IgD-negative memory B cell (primary cell): ENCODE results near the gene PRKCB. TPM values are rescaled to one million over a fixed set of nuclear protein-coding genes. Genes with fewer than 3 reads are reported as not detected.
"Not testable (repeated sequence)": the region's sequence is repeated elsewhere in the genome, so short reads cannot be mapped to it uniquely, and the experiment has no call there.

Experiments used
- H3K27ac Mint-ChIP-seq, 3 donors: one replicate each; pipeline ENCODE4 v1.8.0; 2020 to 2022; ENCODE audit warnings: mild to moderate bottlenecking in 3 of 3, mixed read lengths in 3 of 3, moderate library complexity in 1 of 3
- H3K27me3 Mint-ChIP-seq: one replicate; pipeline ENCODE4 v1.8.0; 2021; ENCODE audit warnings: mixed read lengths
- H3K36me3 Mint-ChIP-seq: one replicate; pipeline ENCODE4 v1.8.0; 2020; ENCODE audit warnings: mild to moderate bottlenecking, mixed read lengths
- H3K4me1 Mint-ChIP-seq, 3 donors: one replicate each; pipeline ENCODE4 v1.8.0; 2020 to 2022; ENCODE audit warnings: mixed read lengths in 3 of 3, mild to moderate bottlenecking in 1 of 3
- H3K4me3 Mint-ChIP-seq, 4 donors: one replicate each; pipeline ENCODE4 v1.8.0; 2020 to 2022; ENCODE audit warnings: mild to moderate bottlenecking in 4 of 4, mixed read lengths in 4 of 4, moderate library complexity in 3 of 4
- H3K9me3 Mint-ChIP-seq, 3 donors: one replicate each; pipeline ENCODE4 v1.8.0; 2020 to 2021; ENCODE audit warnings: mixed read lengths in 3 of 3, mild to moderate bottlenecking in 1 of 3
- polyA plus RNA-seq: library from polyadenylated mRNA; unstranded; fragments of 300-500 nt; fragmentation: Illumina TruSeq; gene quantifications from one replicate; pipeline ENCODE4 v1.2.3, GENCODE V29; 2021

The PRKCB gene
- polyA plus RNA-seq, 1 donor from 2014 or later = 181 TPM

DNA sequence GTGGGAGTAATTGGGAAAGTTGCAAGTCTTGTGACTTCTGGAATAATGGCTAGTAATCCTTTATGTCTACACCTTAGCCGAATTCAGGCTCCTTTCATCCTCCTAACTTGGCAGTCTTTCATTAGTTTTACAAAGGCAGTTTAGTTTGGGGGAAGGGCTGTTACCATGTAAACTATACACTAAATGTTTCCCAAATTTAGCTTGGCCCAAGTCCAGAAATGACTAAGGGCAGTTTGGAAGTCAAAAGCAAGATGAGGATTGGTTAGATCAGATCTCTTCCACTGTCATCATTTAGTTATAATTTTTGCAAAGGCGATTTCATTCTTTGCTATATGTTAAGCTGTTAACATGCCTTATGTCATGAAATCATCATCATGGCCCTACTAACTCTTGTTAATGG, 304.9 kb downstream of the PRKCB start:
- H3K4me3 Mint-ChIP-seq = no peak overlapping the region
- peak overlapping the region in 2 of 3 donors; percentile 24 to 33 for H3K27ac Mint-ChIP-seq
- H3K9me3 Mint-ChIP-seq = no peaks in the 10 kb centered on the region
- H3K27me3 Mint-ChIP-seq = no peaks in the 10 kb centered on the region
- peaks cover 3 to 4% (median 4%) of the 10 kb centered on the region in 3 donors for H3K4me1 Mint-ChIP-seq
- H3K36me3 Mint-ChIP-seq = peaks cover 2% of the 10 kb centered on the region

DNA sequence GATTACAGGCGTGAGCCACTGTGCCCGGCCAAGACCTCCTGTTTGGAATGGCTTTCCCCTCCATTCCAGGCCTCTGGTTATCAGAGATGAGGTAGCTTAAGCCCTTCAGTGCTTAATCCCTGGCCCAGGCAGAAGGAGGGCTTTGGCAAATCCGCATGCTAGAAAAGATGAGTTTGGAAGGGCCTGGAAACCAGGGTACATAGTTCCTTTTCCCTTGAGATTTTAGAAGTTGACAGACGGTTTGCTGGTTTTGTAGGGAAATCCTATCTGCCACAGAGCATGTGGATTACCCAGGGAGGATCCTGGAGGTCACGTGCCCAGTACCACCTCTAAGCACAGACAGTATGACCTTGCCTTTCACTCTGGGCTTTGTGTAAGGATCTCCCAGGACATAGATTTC, 305.7 kb downstream of the PRKCB start:
- no peaks in the 10 kb centered on the region for H3K27me3 Mint-ChIP-seq
- no peak overlapping the region for H3K27ac Mint-ChIP-seq
- peaks cover 3 to 6% (median 4%) of the 10 kb centered on the region in 3 donors for H3K4me1 Mint-ChIP-seq
- peaks cover under 1% of the 10 kb centered on the region for H3K36me3 Mint-ChIP-seq
- H3K9me3 Mint-ChIP-seq = no peaks in the 10 kb centered on the region
- no peak overlapping the region for H3K4me3 Mint-ChIP-seq

DNA sequence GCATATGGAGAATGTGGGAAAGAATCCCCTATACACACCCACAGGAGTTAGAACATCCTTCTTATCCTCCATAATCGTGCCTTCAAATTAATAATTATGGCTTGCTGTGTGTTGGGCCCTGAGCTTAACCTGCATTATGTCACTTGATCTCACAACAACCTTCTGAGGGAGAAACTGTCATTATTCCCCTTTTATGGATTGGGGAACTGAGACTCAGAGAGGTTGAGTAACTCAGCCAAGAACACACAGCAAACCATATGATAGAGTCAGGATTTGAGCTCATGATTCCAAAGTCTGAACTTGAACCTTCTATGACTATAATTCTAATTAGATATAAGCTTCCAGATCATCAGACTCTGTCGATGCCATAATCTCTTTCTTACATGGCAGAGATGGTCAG, 306.1 kb downstream of the PRKCB start:
- H3K9me3 Mint-ChIP-seq = no peaks in the 10 kb centered on the region
- no peak overlapping the region for H3K4me3 Mint-ChIP-seq
- peak overlapping the region in 1 of 3 donors; percentile 69 for H3K27ac Mint-ChIP-seq
- H3K4me1 Mint-ChIP-seq = peaks cover 3 to 6% (median 4%) of the 10 kb centered on the region in 3 donors
- H3K27me3 Mint-ChIP-seq = no peaks in the 10 kb centered on the region
- no peaks in the 10 kb centered on the region for H3K36me3 Mint-ChIP-seq

DNA sequence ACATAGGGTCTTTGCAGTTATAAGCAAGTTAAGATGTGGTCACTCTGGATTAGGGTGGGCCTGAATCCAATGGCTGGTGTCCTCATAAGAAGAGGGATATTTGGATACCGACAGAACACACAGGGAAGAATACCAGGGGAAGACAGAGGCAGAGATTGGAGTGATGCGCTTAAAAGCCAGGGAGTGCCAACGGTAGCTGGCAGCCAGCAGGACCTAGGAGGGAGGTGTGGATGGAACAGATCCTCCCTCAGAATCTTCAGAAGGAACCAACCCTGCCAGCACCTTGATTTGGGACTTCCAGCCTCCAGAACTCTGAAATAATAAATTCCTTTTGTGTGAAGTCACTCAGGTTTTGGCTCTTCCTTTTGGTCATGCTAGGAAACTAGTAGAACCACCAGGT, 310.1 kb downstream of the PRKCB start:
- H3K9me3 Mint-ChIP-seq = no peaks in the 10 kb centered on the region
- no peaks in the 10 kb centered on the region for H3K27me3 Mint-ChIP-seq
- H3K27ac Mint-ChIP-seq = peak overlapping the region in 2 of 3 donors; percentile 17 to 23
- peaks cover 7% of the 10 kb centered on the region for H3K36me3 Mint-ChIP-seq
- H3K4me1 Mint-ChIP-seq = peaks cover 8 to 23% (median 18%) of the 10 kb centered on the region in 3 donors
- H3K4me3 Mint-ChIP-seq = no peak overlapping the region

DNA sequence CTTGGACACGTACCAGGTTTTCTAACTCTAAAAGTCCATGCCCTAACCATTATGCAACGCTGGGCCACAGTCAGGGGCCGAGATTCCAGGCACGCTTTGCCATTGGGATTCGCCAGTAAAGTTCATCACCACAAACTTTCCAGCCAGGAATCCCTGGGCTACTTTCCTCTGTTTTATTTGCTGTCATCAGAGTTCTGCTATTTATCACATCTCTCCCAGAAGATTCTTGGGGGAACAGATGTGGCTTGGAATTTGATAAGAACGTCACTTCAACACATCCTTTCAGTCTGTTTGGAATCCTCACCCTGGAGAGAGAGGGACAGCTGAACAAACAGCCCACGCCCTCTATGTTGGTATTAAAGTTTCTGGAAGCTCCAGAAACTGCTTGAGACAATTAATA, 310.7 kb downstream of the PRKCB start:
- peaks cover 14 to 25% (median 21%) of the 10 kb centered on the region in 3 donors for H3K4me1 Mint-ChIP-seq
- no peak overlapping the region for H3K4me3 Mint-ChIP-seq
- no peak overlapping the region for H3K27ac Mint-ChIP-seq
- no peaks in the 10 kb centered on the region for H3K9me3 Mint-ChIP-seq
- H3K36me3 Mint-ChIP-seq = peaks cover 7% of the 10 kb centered on the region
- H3K27me3 Mint-ChIP-seq = no peaks in the 10 kb centered on the region

DNA sequence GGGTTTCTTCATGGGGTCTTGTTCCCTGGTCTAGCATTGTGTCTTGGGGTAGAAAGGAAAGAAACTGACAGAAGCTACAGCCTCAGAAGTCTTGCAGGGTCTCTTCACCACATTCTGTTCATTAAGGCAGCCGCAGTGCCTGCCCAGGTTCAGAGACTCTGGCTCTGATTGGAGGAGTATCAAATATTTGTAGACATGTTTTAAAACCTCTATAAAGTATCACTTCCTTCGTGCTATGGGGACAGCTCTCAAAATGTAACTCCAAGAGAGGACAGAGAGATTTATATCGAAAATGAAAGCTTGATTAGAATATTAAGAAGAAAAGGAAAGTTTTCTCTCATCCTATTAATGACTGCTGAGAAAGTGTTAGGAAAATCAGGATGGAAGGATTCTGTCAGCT, 313.3 kb downstream of the PRKCB start:
- Mint-ChIP-seq H3K4me3 (peak overlapping the region in 2 of 4 donors; percentile 10 to 30), H3K27me3 (no peaks in the 10 kb centered on the region), H3K9me3 (no peaks in the 10 kb centered on the region), H3K36me3 (peaks cover 10% of the 10 kb centered on the region), H3K27ac (peak overlapping the region; percentile 36 to 66 (median 47)), H3K4me1 (peaks cover 15 to 25% (median 18%) of the 10 kb centered on the region in 3 donors)

DNA sequence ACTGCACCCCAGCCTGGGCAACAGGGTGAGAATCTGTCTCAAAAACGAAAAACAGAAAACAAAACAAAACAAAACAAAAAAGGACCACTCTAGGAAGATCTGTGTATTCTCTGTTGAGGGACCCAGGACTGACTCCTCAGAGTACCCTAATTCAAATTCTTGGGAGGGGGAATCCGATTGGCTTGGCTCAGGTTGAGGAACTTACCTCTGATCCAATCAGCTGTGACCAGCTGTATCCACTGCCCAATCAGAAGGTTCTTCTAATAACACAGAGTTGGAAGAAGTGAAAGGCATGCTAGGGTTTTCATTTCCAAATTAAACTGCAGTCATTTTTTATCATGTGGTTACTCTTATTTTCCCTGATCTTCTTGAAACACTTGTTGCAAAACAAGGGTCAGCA, 314.5 kb downstream of the PRKCB start:
- Mint-ChIP-seq H3K36me3 (peaks cover 10% of the 10 kb centered on the region), H3K27me3 (no peaks in the 10 kb centered on the region), H3K4me3 (no peak overlapping the region), H3K4me1 (peaks cover 15 to 21% (median 18%) of the 10 kb centered on the region in 3 donors), H3K9me3 (no peaks in the 10 kb centered on the region), H3K27ac (peak overlapping the region in 2 of 3 donors; percentile 69 to 87)

DNA sequence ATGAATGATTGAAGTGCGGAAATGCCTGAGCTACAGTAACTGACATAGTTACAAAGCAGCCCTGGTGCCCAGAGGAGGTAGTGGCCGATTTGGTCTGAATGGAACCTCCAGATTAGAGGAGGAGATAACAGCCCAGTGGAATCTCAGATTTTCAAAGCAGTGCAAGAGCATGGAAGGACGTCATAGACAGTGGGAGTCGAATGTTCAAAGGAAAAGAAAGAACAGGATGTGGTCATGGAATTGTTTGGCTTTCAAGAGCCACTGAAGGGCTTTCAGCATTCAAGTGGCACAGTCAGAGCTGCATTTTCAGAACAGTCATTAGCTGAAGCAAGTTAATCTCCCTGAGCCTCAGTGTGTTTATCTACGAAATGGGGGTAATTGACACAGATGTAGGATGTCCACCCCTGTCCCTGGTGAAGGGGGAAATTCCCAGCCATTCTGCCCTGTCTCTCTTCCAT, 315.7 kb downstream of the PRKCB start:
- Mint-ChIP-seq H3K4me3 (no peak overlapping the region), H3K4me1 (peaks cover 15 to 19% (median 18%) of the 10 kb centered on the region in 3 donors), H3K36me3 (peaks cover 13% of the 10 kb centered on the region), H3K9me3 (no peaks in the 10 kb centered on the region), H3K27ac (peak overlapping the region in 2 of 3 donors; percentile 33 to 87), H3K27me3 (no peaks in the 10 kb centered on the region)

DNA sequence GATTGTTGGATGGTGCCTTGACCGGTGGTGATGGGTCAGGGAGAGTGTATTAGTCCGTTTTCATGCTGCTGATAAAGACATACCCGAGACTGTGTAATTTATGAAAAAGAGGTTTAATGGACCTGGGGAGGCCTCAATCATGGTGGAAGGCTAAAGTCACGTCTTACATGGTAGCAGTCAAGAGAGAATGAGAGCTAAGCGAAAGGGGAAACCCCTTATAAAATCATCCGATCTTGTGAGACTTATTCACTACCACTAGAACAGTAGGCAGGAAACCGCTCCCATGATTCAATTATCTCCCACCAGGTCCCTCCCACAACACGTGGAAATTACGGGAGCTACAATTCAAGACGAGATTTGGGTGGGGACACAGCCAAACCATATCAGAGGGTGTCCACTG, 316.3 kb downstream of the PRKCB start:
- not testable (repeated sequence) for H3K9me3 Mint-ChIP-seq, H3K4me3 Mint-ChIP-seq, H3K27me3 Mint-ChIP-seq
- peaks cover 15 to 19% (median 18%) of the 10 kb centered on the region in 3 donors for H3K4me1 Mint-ChIP-seq
- peak overlapping the region in 2 of 3 donors; percentile 27 to 37 for H3K27ac Mint-ChIP-seq
- peaks cover 13% of the 10 kb centered on the region for H3K36me3 Mint-ChIP-seq

DNA sequence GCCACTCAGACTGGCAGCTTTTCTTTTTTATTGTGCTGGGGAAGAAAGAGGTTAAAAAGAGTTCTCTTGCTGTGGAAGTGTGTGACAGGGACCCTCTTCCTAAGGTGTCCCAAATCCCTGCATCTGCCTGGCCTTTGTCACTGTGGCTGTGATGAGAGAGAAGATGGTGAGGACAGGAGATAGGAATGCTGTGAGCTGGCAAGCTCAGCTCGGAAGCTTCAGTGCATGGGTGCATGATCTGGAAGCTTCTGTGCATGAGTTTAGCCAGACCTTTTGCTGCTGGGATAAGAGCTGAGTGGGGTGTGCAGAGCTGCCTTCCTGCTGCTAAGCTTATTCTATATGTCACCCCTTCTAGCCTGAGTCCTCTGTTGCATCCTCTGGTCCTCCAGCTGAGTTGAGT, 317.0 kb downstream of the PRKCB start:
- Mint-ChIP-seq H3K27ac (peak overlapping the region; percentile 27 to 37 (median 34)), H3K36me3 (peaks cover 10% of the 10 kb centered on the region)

DNA sequence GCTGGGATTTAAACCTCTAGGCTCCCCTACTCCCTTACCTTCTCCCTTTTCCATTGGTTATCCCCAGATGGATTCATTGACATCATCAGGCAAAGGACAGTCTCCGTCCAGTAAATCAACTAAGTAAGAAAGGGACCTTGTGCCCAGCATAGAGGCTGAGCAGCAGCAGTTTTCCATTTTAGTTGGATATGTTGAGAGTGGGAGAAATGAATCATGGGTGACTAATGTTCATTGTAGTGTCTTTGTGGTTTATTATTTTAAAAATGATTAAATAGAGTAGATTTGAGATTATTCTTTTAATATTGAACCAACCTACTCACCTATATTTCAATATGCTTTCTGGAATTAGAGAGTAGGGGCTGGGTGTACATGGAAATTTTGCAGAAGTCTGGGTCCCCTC, 321.0 kb downstream of the PRKCB start:
- H3K27me3 Mint-ChIP-seq = no peaks in the 10 kb centered on the region
- H3K36me3 Mint-ChIP-seq = peaks cover 8% of the 10 kb centered on the region
- H3K4me3 Mint-ChIP-seq = no peak overlapping the region
- no peaks in the 10 kb centered on the region for H3K9me3 Mint-ChIP-seq
- H3K27ac Mint-ChIP-seq = no peak overlapping the region
- H3K4me1 Mint-ChIP-seq = peaks cover 0 to 2% (median 0%) of the 10 kb centered on the region in 3 donors

More for the DNA sequence above, 317.0 kb downstream of the PRKCB start:
- peaks cover 14 to 15% (median 15%) of the 10 kb centered on the region in 3 donors for H3K4me1 Mint-ChIP-seq
- no peaks in the 10 kb centered on the region for H3K9me3 Mint-ChIP-seq
- peak overlapping the region in 1 of 4 donors; percentile 19 for H3K4me3 Mint-ChIP-seq
- H3K27me3 Mint-ChIP-seq = no peaks in the 10 kb centered on the region

DNA sequence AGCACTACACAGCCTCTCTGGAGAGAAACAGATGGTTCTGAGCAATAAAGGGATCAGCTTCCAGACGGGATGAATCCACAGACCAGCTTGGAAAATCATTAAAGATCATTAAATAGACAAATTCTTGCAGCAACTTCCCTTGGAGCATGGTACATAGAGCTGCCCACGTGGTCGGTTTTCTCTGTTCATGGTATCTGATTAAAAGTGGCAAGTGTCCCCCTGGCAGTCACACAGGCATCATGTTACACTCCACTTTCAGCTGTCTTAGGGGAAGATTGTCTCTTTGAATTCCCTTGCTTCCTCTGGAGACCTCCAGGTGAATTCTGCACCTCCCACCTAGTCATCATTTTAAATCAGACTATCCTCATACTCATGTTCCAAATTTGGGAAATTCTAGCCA, 328.2 kb downstream of the PRKCB start:
- no peaks in the 10 kb centered on the region for H3K27me3 Mint-ChIP-seq
- H3K27ac Mint-ChIP-seq = peak overlapping the region in 1 of 3 donors; percentile 69
- H3K4me1 Mint-ChIP-seq = peaks cover 0 to 8% (median 8%) of the 10 kb centered on the region in 3 donors
- H3K9me3 Mint-ChIP-seq = no peaks in the 10 kb centered on the region
- H3K36me3 Mint-ChIP-seq = peaks cover 3% of the 10 kb centered on the region
- no peak overlapping the region for H3K4me3 Mint-ChIP-seq

DNA sequence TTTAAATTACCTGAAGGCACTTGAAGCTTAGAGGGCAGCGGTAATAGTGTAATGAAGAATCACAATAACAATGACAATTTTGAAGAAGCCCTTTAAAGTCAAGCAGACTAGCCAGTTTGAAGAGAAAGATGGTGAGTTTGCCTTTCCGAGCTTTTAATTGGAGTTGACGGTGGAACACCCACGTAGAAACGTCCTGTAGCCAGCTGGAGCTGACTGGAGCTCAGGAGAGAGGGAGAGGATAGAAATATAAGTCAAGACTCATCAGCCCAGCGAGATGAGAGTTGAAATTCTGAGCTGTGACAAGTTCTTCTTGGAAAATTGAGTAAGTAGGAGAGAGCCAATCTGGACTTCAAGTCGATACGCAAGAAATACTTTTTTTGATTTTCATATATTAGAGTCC, 328.6 kb downstream of the PRKCB start:
- Mint-ChIP-seq H3K27me3 (no peaks in the 10 kb centered on the region), H3K27ac (peak overlapping the region in 1 of 3 donors; percentile 30), H3K4me1 (peaks cover 0 to 8% (median 8%) of the 10 kb centered on the region in 3 donors), H3K9me3 (no peaks in the 10 kb centered on the region), H3K4me3 (no peak overlapping the region), H3K36me3 (peaks cover 3% of the 10 kb centered on the region)

DNA sequence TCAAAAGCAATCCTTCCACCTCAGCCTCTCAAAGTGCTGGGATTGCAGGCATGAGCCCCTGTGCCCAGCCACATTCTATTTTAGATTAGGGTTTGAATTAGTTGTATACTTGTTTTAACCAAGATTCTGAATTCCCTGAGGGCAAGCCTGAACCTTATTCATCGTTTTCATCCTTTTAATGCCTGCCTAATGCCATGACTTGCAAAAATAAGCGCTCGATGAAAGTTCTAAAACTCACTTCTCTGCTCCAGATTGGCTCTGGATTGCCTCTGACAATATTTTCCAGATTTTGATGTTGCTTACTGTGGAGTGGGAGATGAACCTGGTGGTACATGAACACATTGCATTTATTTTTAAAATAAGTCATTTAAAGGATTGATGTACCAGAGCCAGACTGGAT, 329.5 kb downstream of the PRKCB start:
- H3K27me3 Mint-ChIP-seq = no peaks in the 10 kb centered on the region
- H3K36me3 Mint-ChIP-seq = peaks cover 3% of the 10 kb centered on the region
- H3K4me1 Mint-ChIP-seq = peaks cover 0 to 8% (median 8%) of the 10 kb centered on the region in 3 donors
- H3K9me3 Mint-ChIP-seq = no peaks in the 10 kb centered on the region
- H3K4me3 Mint-ChIP-seq = no peak overlapping the region
- no peak overlapping the region for H3K27ac Mint-ChIP-seq

DNA sequence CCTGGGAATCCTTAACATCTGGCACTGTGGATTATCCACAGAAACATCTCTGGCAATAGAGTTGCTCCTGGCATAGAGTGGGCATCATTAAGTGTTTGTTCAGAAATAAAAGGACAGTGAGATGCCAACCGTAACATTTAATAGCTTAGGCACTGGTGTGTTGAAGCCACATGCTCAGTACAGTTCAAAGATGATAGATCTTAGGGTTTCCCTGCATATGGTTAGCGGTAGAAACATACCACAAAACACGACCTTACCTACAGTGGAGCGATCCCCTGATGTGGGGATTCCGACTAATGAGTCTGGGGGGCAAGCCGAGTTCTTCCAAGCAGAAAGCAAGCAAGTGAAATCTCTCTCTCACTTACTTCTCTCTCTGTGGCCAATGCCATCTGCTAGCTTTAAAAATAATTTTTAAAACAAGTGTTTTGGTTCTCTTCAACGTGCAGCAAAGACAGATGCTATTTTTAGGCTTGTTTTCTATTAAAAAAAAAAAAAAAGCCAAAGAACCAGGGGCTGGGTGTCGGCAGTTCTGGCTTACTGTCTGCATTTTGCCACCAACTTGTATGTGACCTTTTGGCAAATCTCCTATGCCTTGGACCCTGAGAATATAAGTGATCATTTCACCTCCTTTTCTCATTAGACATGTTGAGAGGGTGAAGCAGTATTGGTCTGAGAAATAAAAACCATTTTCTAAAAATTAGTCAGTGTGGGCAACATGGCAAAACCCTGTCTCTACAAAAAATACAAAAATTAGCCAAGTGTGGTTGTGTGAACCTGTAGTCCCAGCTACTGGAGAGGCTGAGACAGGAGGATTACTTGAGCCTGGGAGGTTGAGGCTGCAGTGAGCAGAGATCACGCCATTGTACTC, 331.1 kb downstream of the PRKCB start:
- Mint-ChIP-seq H3K4me3 (peak overlapping the region in 1 of 4 donors; percentile 32), H3K36me3 (peaks cover 2% of the 10 kb centered on the region), H3K4me1 (peaks cover 0 to 8% (median 6%) of the 10 kb centered on the region in 3 donors), H3K27me3 (no peaks in the 10 kb centered on the region), H3K27ac (peak overlapping the region in 2 of 3 donors; percentile 43 to 64), H3K9me3 (no peaks in the 10 kb centered on the region)
